OCI-LY1 (cell line): ENCODE measurements around the gene GBX1.

ENCODE experiments used
- H2AFZ ChIP-seq: fragments of 200-600 bp; sonication (generic), shearing (Covaris generic); 2 replicates; pipeline ENCODE4 v1.6.0; 2014; ENCODE audit warnings: antibody characterized with exemption, mild to moderate bottlenecking, low read length
- H3F3A ChIP-seq: fragments of 200-600 bp; sonication (generic), shearing (Covaris generic); 2 replicates; pipeline ENCODE4 v1.6.0; 2014; ENCODE audit warnings: mild to moderate bottlenecking, antibody characterized with exemption, low read length, moderate library complexity; ENCODE audit not compliant: insufficient read depth
- H3K27ac ChIP-seq: fragments of 200-600 bp; sonication (generic); 2 replicates; pipeline ENCODE4 v1.5.1; 2014; ENCODE audit warnings: low read length, mixed run types, mild to moderate bottlenecking, low read depth; ENCODE audit not compliant: poor library complexity, severe bottlenecking
- H3K27me3 ChIP-seq: fragments of 200-600 bp; sonication (generic); 2 replicates; pipeline ENCODE4 v1.6.0; 2014; ENCODE audit warnings: antibody characterized with exemption, mild to moderate bottlenecking, low read length, moderate library complexity; ENCODE audit not compliant: insufficient read depth
- H3K36me3 ChIP-seq: fragments of 200-600 bp; sonication (generic); 2 replicates; pipeline ENCODE4 v1.6.1; 2014; ENCODE audit warnings: mild to moderate bottlenecking, antibody characterized with exemption, low read length, moderate library complexity, mixed read lengths; ENCODE audit not compliant: insufficient read depth
- H3K4me1 ChIP-seq: fragments of 200-600 bp; sonication (generic); 2 replicates; pipeline ENCODE4 v1.5.1; 2014; ENCODE audit warnings: mild to moderate bottlenecking, low read length, moderate library complexity; ENCODE audit not compliant: insufficient read depth, severe bottlenecking
- H3K4me2 ChIP-seq: fragments of 200-600 bp; sonication (generic), shearing (Covaris generic); 2 replicates; pipeline ENCODE4 v1.6.1; 2014; ENCODE audit warnings: low read length
- H3K4me3 ChIP-seq: fragments of 200-600 bp; sonication (generic); 2 replicates; pipeline ENCODE4 v1.5.1; 2014; ENCODE audit warnings: low read length, low read depth, mild to moderate bottlenecking, mixed read lengths; ENCODE audit not compliant: poor library complexity, severe bottlenecking
- H3K79me2 ChIP-seq: fragments of 200-600 bp; shearing (Covaris generic); 2 replicates; pipeline ENCODE4 v1.6.1; 2016; ENCODE audit warnings: mixed run types, low read length, mixed read lengths; ENCODE audit not compliant: insufficient read depth
- H3K9ac ChIP-seq: fragments of 200-600 bp; sonication (generic), shearing (Covaris generic); 2 replicates; pipeline ENCODE4 v1.6.1; 2014; ENCODE audit warnings: mild to moderate bottlenecking, low read length, mixed read lengths
- H3K9me2 ChIP-seq: fragments of 200-600 bp; sonication (generic), shearing (Covaris generic); 2 replicates; pipeline ENCODE4 v1.6.1; 2014; ENCODE audit warnings: low read depth, mild to moderate bottlenecking, low read length, mixed read lengths
- H3K9me3 ChIP-seq: fragments of 200-600 bp; shearing (Covaris generic); 2 replicates; pipeline ENCODE4 v1.6.1; 2014; ENCODE audit warnings: low read length, mixed read lengths
- H4K20me1 ChIP-seq: fragments of 200-600 bp; sonication (generic), shearing (Covaris generic); 2 replicates; pipeline ENCODE4 v1.6.0; 2016; ENCODE audit warnings: mild to moderate bottlenecking, low read length; ENCODE audit not compliant: insufficient read depth
- CTCF ChIP-seq: fragments of 200-600 bp; sonication (generic), shearing (Covaris generic); IDR thresholded peaks from 2 replicates; pipeline ENCODE4 v1.5.1; 2017; ENCODE audit warnings: mild to moderate bottlenecking, antibody characterized with exemption, low read length, moderate library complexity, mixed read lengths
- EZH2 ChIP-seq: fragments of 200-600 bp; sonication (generic), shearing (Covaris generic); IDR thresholded peaks from 2 replicates; pipeline ENCODE4 v1.8.0; 2017; ENCODE audit warnings: borderline replicate concordance, mixed run types, mild to moderate bottlenecking, antibody characterized with exemption, low read length, moderate library complexity, mixed read lengths

Gene GBX1

GRCh38 chr7:151201344-151201743, 33.9 kb upstream of the GBX1 start:
- no peaks in the 10 kb centered on the region for H3K36me3 ChIP-seq
- H3K9me2 ChIP-seq, result no peaks in the 10 kb centered on the region
- H3K9me3 ChIP-seq, result no peaks in the 10 kb centered on the region
- H3K9ac ChIP-seq, result no peak overlapping the region
- H4K20me1 ChIP-seq, result no peaks in the 10 kb centered on the region
- H3K4me2 ChIP-seq, result no peak overlapping the region
- H3K27ac ChIP-seq, result no peak overlapping the region
- H3F3A ChIP-seq, result no peaks in the 10 kb centered on the region
- no peak overlapping the region for H2AFZ ChIP-seq
- H3K27me3 ChIP-seq, result no peaks in the 10 kb centered on the region
- H3K4me1 ChIP-seq, result no peaks in the 10 kb centered on the region
- H3K79me2 ChIP-seq, result no peaks in the 10 kb centered on the region
- H3K4me3 ChIP-seq, result no peak overlapping the region
- TF ChIP-seq EZH2 (no peak), CTCF (no peak)

DNA sequence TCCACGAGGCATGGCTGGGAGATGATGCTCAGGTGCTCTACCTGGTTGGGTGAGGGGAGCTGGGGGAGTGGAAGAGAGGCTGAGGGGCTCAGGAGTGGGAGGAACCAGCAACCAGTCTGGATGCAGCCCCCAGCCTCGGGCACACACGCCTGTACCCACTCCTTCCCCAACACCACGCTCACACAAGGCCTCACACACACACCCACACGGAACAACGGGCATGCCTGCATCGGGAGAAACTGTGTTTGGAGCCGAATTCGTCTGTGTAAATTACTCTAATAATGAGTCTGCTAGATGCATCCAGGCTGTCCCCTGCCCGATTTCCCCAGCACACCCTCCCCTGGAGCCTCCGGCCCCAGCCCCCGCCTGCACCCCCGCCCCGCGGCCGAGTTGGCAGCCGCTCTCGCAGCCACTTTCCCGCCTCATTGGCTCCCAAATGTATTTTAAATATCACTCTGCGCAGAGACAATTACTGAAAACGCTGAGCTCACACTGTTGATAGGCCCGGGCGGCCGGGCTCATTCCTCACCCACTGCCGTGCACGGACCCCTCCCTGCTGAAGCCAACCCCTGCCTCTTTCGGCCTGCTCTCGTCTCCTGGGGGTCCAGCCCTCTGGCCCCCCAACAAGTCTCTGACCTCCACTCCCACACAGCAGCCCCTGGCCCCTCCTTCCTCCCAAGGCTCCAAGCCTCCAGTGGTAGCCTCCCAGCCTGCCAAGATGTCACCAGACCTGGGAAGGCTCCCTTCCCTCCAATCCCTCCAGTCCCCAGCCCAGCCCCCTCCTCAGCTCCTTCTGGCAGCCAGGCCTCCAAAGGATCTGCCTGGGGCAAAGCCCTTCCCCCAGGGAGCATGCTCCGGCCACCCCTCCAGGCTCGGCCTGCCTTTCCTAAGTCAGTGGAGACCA, 31.7 kb upstream of the GBX1 start:
- TF ChIP-seq EZH2, result no peak
- no peak for TF ChIP-seq CTCF
- no peaks in the 10 kb centered on the region for H3K27me3 ChIP-seq

DNA sequence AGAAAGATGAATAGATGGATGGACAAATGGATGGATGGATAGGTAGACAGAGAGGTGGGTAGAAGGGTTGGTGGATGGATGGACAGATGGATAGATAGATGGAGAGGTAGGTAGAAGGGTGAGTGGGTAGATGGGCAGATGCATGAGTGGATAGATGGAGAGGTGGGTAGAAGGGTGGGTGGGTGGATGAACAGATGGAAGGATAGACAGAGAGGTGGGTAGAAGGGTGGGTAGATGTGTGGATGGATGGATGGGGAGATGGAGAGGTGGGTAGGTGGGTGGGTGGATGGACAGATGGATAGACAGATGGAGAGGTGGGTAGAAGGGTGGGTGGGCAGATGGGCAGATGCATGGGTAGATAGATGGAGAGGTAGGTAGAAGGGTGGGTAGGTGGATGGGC, 30.4 kb upstream of the GBX1 start:
- H4K20me1 ChIP-seq, result no peaks in the 10 kb centered on the region
- H3K27ac ChIP-seq, result no peak overlapping the region
- no peaks in the 10 kb centered on the region for H3F3A ChIP-seq
- H3K9me2 ChIP-seq, result no peaks in the 10 kb centered on the region
- H3K9ac ChIP-seq, result no peak overlapping the region
- H3K4me3 ChIP-seq, result no peak overlapping the region
- no peaks in the 10 kb centered on the region for H3K36me3 ChIP-seq
- no peak for TF ChIP-seq CTCF
- no peak for TF ChIP-seq EZH2
- H3K9me3 ChIP-seq, result no peaks in the 10 kb centered on the region
- no peak overlapping the region for H3K4me2 ChIP-seq
- H2AFZ ChIP-seq, result no peak overlapping the region
- no peaks in the 10 kb centered on the region; the same call in 1 of the 2 replicates for H3K27me3 ChIP-seq
- no peaks in the 10 kb centered on the region for H3K79me2 ChIP-seq
- no peaks in the 10 kb centered on the region for H3K4me1 ChIP-seq

More for the DNA sequence above, 31.7 kb upstream of the GBX1 start:
- H3K4me3 ChIP-seq, result no peak overlapping the region
- no peaks in the 10 kb centered on the region for H3K9me2 ChIP-seq
- no peaks in the 10 kb centered on the region for H3K79me2 ChIP-seq
- H3K4me2 ChIP-seq, result no peak overlapping the region
- no peaks in the 10 kb centered on the region for H3K36me3 ChIP-seq
- H4K20me1 ChIP-seq, result no peaks in the 10 kb centered on the region
- H3F3A ChIP-seq, result no peaks in the 10 kb centered on the region
- no peak overlapping the region for H3K9ac ChIP-seq
- no peak overlapping the region for H2AFZ ChIP-seq
- no peaks in the 10 kb centered on the region for H3K9me3 ChIP-seq
- H3K27ac ChIP-seq, result no peak overlapping the region
- H3K4me1 ChIP-seq, result no peaks in the 10 kb centered on the region
